ENCODE results near the gene KDM4B.

KDM4B gene

GRCh38 chr19:5064896-5065295, 96.0 kb downstream of the KDM4B start:
- TF ChIP-seq CTCF (IDR thresholded peaks at IDR 0.05; ENCODE audit: low read depth, low read length) = no peak
- DNase-seq (ENCODE audit: low read depth in 2 of 2) = no peak
- no peak overlapping the region for H3K4me3 ChIP-seq (replicated peaks in 1 of 2; ENCODE audit: low read depth in 2 of 2, low read length in 2 of 2)

- DNase-seq (ENCODE audit: low read depth in 2 of 2) = no peak
- no peak for TF ChIP-seq CTCF (IDR thresholded peaks at IDR 0.05; ENCODE audit: low read depth, low read length)
- H3K4me3 ChIP-seq (replicated peaks in 1 of 2; ENCODE audit: low read depth in 2 of 2, low read length in 2 of 2) = no peak overlapping the region
Observed at GRCh38 chr19:5065663-5066093, 96.8 kb downstream of the KDM4B start.

- no peak for TF ChIP-seq CTCF (IDR thresholded peaks at IDR 0.05; ENCODE audit: low read depth, low read length)
- no peak for DNase-seq (ENCODE audit: low read depth in 2 of 2)
- no peak overlapping the region for H3K4me3 ChIP-seq (replicated peaks in 1 of 2; ENCODE audit: low read depth in 2 of 2, low read length in 2 of 2)
Observed at GRCh38 chr19:5066768-5067167, 97.9 kb downstream of the KDM4B start.

DNA sequence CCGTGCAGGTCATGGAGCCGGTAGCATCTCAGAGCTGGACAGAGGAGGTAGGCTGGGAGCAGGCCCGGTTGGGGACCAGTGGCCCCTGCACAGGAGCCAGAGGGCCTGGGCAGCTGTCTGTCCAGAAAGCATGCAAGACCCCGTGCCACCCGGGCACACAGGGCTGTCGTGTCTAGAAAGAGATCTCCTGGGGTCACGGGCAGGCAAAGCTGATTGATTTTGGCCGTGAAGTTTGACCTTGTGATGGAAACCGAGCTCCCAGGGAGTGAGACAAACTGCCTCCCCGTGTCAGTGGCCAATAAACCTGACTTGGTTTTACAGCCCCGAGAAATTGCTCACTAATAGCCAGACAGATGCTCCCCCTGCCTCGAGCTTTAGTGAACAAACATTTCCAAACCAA, 98.8 kb downstream of the KDM4B start:
- H3K4me3 ChIP-seq (replicated peaks in 1 of 2; ENCODE audit: low read depth in 2 of 2, low read length in 2 of 2) = no peak overlapping the region
- no peak for DNase-seq (ENCODE audit: low read depth in 2 of 2)
- TF ChIP-seq CTCF (IDR thresholded peaks at IDR 0.05; ENCODE audit: low read depth, low read length) = no peak

- H3K4me3 ChIP-seq (replicated peaks in 1 of 2; ENCODE audit: low read depth in 2 of 2, low read length in 2 of 2) = no peak overlapping the region
- TF ChIP-seq CTCF (IDR thresholded peaks at IDR 0.05; ENCODE audit: low read depth, low read length) = no peak
- DNase-seq (ENCODE audit: low read depth in 2 of 2) = no peak
Observed at GRCh38 chr19:5068233-5069072, 99.5 kb downstream of the KDM4B start.

GRCh38 chr19:5070331-5070730, 101.4 kb downstream of the KDM4B start:
- H3K4me3 ChIP-seq (replicated peaks in 1 of 2; ENCODE audit: low read depth in 2 of 2, low read length in 2 of 2) = no peak overlapping the region
- TF ChIP-seq CTCF (IDR thresholded peaks at IDR 0.05; ENCODE audit: low read depth, low read length) = no peak
- DNase-seq (ENCODE audit: low read depth in 2 of 2) = no peak

Measured in cardiac fibroblast (primary cell).